SK-N-SH (cell line): ENCODE data around the gene CDKN1A. TPM values are rescaled to one million over a fixed set of nuclear protein-coding genes. Genes with fewer than 3 reads are reported as not detected.

ENCODE experiments used
- CTCF ChIA-PET: fragments of 300-600, 350-600 bp; formaldehyde crosslinking; extraction: SDS; loops from one replicate; lab custom pipeline; 2021; lab: Yijun Ruan, JAX
- POLR2A ChIA-PET: fragments of 350-600 bp; sonication (Branson Sonifier 250); formaldehyde crosslinking; extraction: SDS; loops from one replicate; lab custom pipeline; 2020; ENCODE audit warnings: antibody characterized with exemption, inconsistent platforms; lab: Yijun Ruan, JAX
- DNase-seq: peaks from one replicate; pipeline ENCODE4 v3.0.0; 2012
- H2AFZ ChIP-seq: fragments of 200-600 bp; sonication (generic); 2 replicates; pipeline ENCODE4 v1.8.1; 2016; ENCODE audit warnings: antibody characterized with exemption, mild to moderate bottlenecking, low read depth
- H3F3A ChIP-seq: fragments of 200-600 bp; sonication (generic); replicated peaks from 2 replicates; pipeline ENCODE3; 2016; ENCODE audit warnings: antibody characterized with exemption, mild to moderate bottlenecking; ENCODE audit not compliant: insufficient read depth
- H3K27ac ChIP-seq, 2 experiments: fragments of 200-500 bp in 1 of 2; fragments of 200-600 bp in 1 of 2; sonication (Bioruptor generic) in 1 of 2; sonication (generic), shearing (Covaris generic) in 1 of 2; 2 replicates each; pipeline versions ENCODE4 v1.5.1 to v1.6.1; 2014 to 2016; ENCODE audit warnings: low read depth in 2 of 2, inconsistent platforms in 1 of 2, low read length in 1 of 2, mild to moderate bottlenecking in 1 of 2, mixed read lengths in 1 of 2
- H3K27me3 ChIP-seq: fragments of 200-600 bp; sonication (generic), shearing (Covaris generic); 2 replicates; pipeline ENCODE4 v1.6.1; 2016; ENCODE audit warnings: mixed run types; ENCODE audit not compliant: insufficient read depth
- H3K36me3 ChIP-seq, 2 experiments: fragments of 200-500 bp in 1 of 2; fragments of 200-600 bp in 1 of 2; sonication (Bioruptor generic) in 1 of 2; sonication (generic) in 1 of 2; replicated peaks in 1 of 2; 2 replicates each; pipeline versions ENCODE3 to v1.5.1; 2014 to 2016; ENCODE audit warnings: low read length in 1 of 2, mild to moderate bottlenecking in 1 of 2; ENCODE audit not compliant: insufficient read depth in 2 of 2, control insufficient read depth in 1 of 2
- H3K4me1 ChIP-seq, 2 experiments: fragments of 200-500 bp in 1 of 2; fragments of 200-600 bp in 1 of 2; sonication (Bioruptor generic) in 1 of 2; sonication (generic), shearing (Covaris generic) in 1 of 2; 2 replicates each; pipeline versions ENCODE4 v1.5.1 to v1.6.1; 2014 to 2016; ENCODE audit warnings: low read depth in 1 of 2, low read length in 1 of 2, mixed run types in 1 of 2; ENCODE audit not compliant: insufficient read depth in 2 of 2, control insufficient read depth in 1 of 2
- H3K4me2 ChIP-seq: fragments of 200-600 bp; sonication (generic), shearing (Covaris generic); 2 replicates; pipeline ENCODE4 v1.6.1; 2017; ENCODE audit warnings: mixed run types
- H3K4me3 ChIP-seq, 2 experiments: fragments of 200-500 bp in 1 of 2; fragments of 200-600 bp in 1 of 2; sonication (Bioruptor generic) in 1 of 2; sonication (generic), shearing (Covaris generic) in 1 of 2; 2 replicates each; pipeline versions ENCODE4 v1.5.1 to v1.8.1; 2014 to 2016; ENCODE audit warnings: low read depth in 2 of 2, inconsistent platforms in 1 of 2, low read length in 1 of 2, mild to moderate bottlenecking in 1 of 2, mixed read lengths in 1 of 2, moderate library complexity in 1 of 2
- H3K79me2 ChIP-seq: fragments of 200-600 bp; sonication (generic); 2 replicates; pipeline ENCODE4 v1.8.1; 2017; ENCODE audit warnings: mild to moderate bottlenecking; ENCODE audit not compliant: insufficient read depth
- H3K9ac ChIP-seq: fragments of 200-600 bp; sonication (generic); 2 replicates; pipeline ENCODE4 v1.6.1; 2017; ENCODE audit warnings: mixed run types
- H3K9me2 ChIP-seq: fragments of 200-600 bp; sonication (generic); 2 replicates; pipeline ENCODE4 v1.6.1; 2017; ENCODE audit warnings: mixed run types
- H3K9me3 ChIP-seq: fragments of 200-600 bp; sonication (generic); 2 replicates; pipeline ENCODE4 v1.6.1; 2017; ENCODE audit warnings: mixed run types, mild to moderate bottlenecking, moderate library complexity
- H4K20me1 ChIP-seq: fragments of 200-600 bp; sonication (generic); 2 replicates; pipeline ENCODE4 v1.6.1; 2017; ENCODE audit warnings: mild to moderate bottlenecking, mixed run types; ENCODE audit not compliant: insufficient read depth
- CHD2 ChIP-seq: fragments of 150-350 bp; IDR thresholded peaks from 2 replicates; pipeline ENCODE4 v1.6.1; 2018; ENCODE audit warnings: low read length; ENCODE audit not compliant: partially characterized antibody
- ELF1 ChIP-seq: IDR thresholded peaks from 2 replicates; pipeline ENCODE4 v1.4.0; 2012
- EP300 ChIP-seq, 2 experiments: IDR thresholded peaks; 2 replicates each; pipeline versions ENCODE4 v1.4.0 to v1.6.1; 2012; ENCODE audit warnings: borderline replicate concordance in 1 of 2, low read depth in 1 of 2, low read length in 1 of 2
- EZH2phosphoT487 ChIP-seq: fragments of 200-600 bp; sonication (generic); IDR thresholded peaks from 2 replicates; pipeline ENCODE4 v1.6.1; 2017; ENCODE audit warnings: low read depth, mixed run types, mild to moderate bottlenecking, antibody characterized with exemption, moderate library complexity, borderline replicate concordance
- MAX ChIP-seq: IDR thresholded peaks from 2 replicates; pipeline ENCODE4 v1.4.0; 2012; ENCODE audit warnings: low read depth
- MXI1 ChIP-seq: IDR thresholded peaks from 2 replicates; pipeline ENCODE4 v1.6.1; 2012; ENCODE audit warnings: mild to moderate bottlenecking, low read depth, low read length, improper control_type of control experiment
- PBX3 ChIP-seq: IDR thresholded peaks from 2 replicates; pipeline ENCODE4; 2012
- POLR2AphosphoS5 ChIP-seq: IDR thresholded peaks from 2 replicates; pipeline ENCODE4 v1.6.1; 2012; ENCODE audit warnings: low read depth, low read length
- RAD21 ChIP-seq: IDR thresholded peaks from 2 replicates; pipeline ENCODE4 v1.6.1; 2012; ENCODE audit warnings: mild to moderate bottlenecking, low read length
- RXRA ChIP-seq: IDR thresholded peaks from 2 replicates; pipeline ENCODE4 v1.4.0; 2012; ENCODE audit warnings: low read depth, mild to moderate bottlenecking, borderline replicate concordance
- TAF1 ChIP-seq: IDR thresholded peaks from 2 replicates; pipeline ENCODE4 v1.6.1; 2012; ENCODE audit warnings: low read depth, mild to moderate bottlenecking, low read length, moderate library complexity, borderline replicate concordance
- TCF12 ChIP-seq: IDR thresholded peaks from 2 replicates; pipeline ENCODE4 v1.4.0; 2012
- ZBTB33 ChIP-seq: IDR thresholded peaks from 2 replicates; pipeline ENCODE4 v1.4.0; 2012; ENCODE audit warnings: low read depth, borderline replicate concordance
- WGBS: methylation state at CpG from one replicate; pipeline ENCODE4 v1.1.6; 2017; ENCODE audit warnings: low lambda C conversion rate; 5-methylcytosine and 5-hydroxymethylcytosine counted together
- polyA plus RNA-seq, 3 experiments: library from polyadenylated mRNA; depleted of rRNA; stranded (reverse); fragments of >200 nt; gene quantifications; 2 replicates each; pipeline ENCODE4 v1.2.3, GENCODE V29; 2012
- TF ChIP-seq, protein P1 (sequence below): IDR thresholded peaks from 2 replicates; pipeline ENCODE4 v1.4.0; 2012; ENCODE audit warnings: low read depth, borderline replicate concordance

The CDKN1A gene
- polyA plus RNA-seq, 1 of the 3 experiments (the other 2 are of a cell fraction) = 747 TPM

DNA sequence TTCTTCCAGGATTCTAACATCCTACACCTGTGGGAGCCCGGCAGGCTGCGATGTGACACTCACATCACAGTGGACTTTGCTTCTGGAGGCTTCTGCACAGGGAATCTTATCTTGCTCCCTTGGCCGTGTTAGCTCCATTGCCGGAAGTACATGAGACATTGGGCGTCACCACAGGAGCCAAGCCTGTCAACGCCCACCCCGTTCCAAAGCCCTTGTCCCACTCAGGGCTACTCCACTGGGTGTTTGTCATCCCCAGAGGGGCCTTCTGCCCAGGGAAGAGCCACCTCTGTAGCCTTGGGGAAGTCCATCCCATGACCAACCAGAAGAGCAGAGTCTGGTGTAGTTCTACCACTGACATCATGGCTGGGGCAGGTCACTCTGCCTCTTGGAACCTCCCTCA, 20.8 kb downstream of the CDKN1A start:
- 70% methylated on average over 4 of the region's 7 CpGs for WGBS
- Histone ChIP-seq H4K20me1 (no peaks in the 10 kb centered on the region), H3K9me2 (no peaks in the 10 kb centered on the region), H3K79me2 (no peaks in the 10 kb centered on the region), H3F3A (no peaks in the 10 kb centered on the region), H2AFZ (no peak overlapping the region), H3K9ac (no peak overlapping the region), H3K9me3 (no peaks in the 10 kb centered on the region), H3K4me3 (no peak overlapping the region), H3K4me1 (no peaks in the 10 kb centered on the region; a peak in 1 of 4 replicates), H3K27ac (no peak overlapping the region), H3K4me2 (no peak overlapping the region), H3K27me3 (no peaks in the 10 kb centered on the region), H3K36me3 (no peaks in the 10 kb centered on the region)
- CTCF ChIA-PET = interaction anchor here (0.5 kb wide), 1 partner anchor 60 kb away, joined by 3 read pairs; no protein-coding TSS in a partner anchor
- TF ChIP-seq CHD2 = no peak
- TF ChIP-seq MAX = no peak
- TF ChIP-seq PBX3 = no peak
- no peak for TF ChIP-seq TCF12
- no peak for TF ChIP-seq TAF1
- no peak for TF ChIP-seq RAD21
- TF ChIP-seq, protein P1, sequence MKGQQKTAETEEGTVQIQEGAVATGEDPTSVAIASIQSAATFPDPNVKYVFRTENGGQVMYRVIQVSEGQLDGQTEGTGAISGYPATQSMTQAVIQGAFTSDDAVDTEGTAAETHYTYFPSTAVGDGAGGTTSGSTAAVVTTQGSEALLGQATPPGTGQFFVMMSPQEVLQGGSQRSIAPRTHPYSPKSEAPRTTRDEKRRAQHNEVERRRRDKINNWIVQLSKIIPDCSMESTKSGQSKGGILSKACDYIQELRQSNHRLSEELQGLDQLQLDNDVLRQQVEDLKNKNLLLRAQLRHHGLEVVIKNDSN = no peak
- TF ChIP-seq ZBTB33 = no peak
- no peak for TF ChIP-seq EZH2phosphoT487
- TF ChIP-seq RXRA = no peak
- POLR2A ChIA-PET = no interaction called here
- no peak for DNase-seq

DNA sequence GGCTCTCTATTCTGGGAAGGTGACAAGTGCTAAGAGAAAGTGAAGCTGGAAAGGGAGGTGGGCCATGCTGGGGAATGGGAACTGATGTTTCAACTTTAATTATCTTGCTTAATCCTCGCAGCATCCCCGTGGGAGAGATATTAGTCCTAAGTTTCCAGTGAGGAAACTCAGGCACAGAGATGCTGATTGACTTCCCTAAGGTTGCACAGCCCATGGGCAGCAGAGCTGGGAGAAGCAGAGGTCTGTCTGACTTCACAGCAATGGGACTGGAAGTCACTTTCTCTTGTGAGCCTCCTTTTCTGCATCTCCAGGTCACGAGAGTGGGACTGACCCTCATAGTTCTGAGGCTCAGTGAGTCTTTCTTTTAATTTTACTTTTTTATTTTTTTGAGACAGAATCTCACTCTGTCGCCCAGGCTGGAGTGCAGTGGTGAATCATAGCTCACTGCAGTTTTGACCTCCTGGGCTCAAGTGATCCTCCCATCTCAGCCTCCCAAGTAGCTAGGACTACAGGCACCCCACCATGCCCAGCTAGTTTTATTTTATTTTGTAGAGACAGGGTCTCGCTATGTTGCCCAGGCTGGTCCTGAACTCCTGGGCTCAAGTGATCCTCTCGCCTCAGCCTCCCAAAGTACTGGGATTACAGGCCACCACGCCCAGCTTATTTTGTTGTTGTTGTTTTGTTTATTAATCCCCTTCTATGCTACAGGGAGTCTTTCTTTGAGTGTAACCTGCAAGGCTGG, 21.7 kb downstream of the CDKN1A start:
- no peak overlapping the region for H3K4me2 ChIP-seq
- no peaks in the 10 kb centered on the region for H3K27me3 ChIP-seq
- H3K9ac ChIP-seq = no peak overlapping the region
- H3K4me1 ChIP-seq = no peaks in the 10 kb centered on the region; a peak in 1 of 4 replicates
- DNase-seq = no peak
- no peak overlapping the region for H3K4me3 ChIP-seq
- TF ChIP-seq TCF12 = no peak
- no peak for TF ChIP-seq POLR2AphosphoS5
- no peak for TF ChIP-seq ELF1
- no peak for TF ChIP-seq RAD21
- TF ChIP-seq EP300 (IDR thresholded peaks at IDR 0.05; ENCODE audit: borderline replicate concordance in 1 of 2, low read depth in 1 of 2, low read length in 1 of 2) = no peak
- no peak for TF ChIP-seq CHD2
- TF ChIP-seq MXI1 = no peak
- no peak for TF ChIP-seq ZBTB33
- TF ChIP-seq, all 33 proteins: peak for 0
- H3K9me3 ChIP-seq = no peaks in the 10 kb centered on the region
- no peak overlapping the region for H3K27ac ChIP-seq
- ChIA-PET CTCF (interaction anchor here (1.7 kb wide), 1 partner anchor 17 kb away, joined by 5 read pairs; no protein-coding TSS in a partner anchor), POLR2A (no interaction called here)
- H2AFZ ChIP-seq = no peak overlapping the region
- WGBS = 72% methylated on average over 7 of the region's 7 CpGs
- H3K36me3 ChIP-seq = no peaks in the 10 kb centered on the region
- H3K79me2 ChIP-seq = no peaks in the 10 kb centered on the region
- no peaks in the 10 kb centered on the region for H4K20me1 ChIP-seq
- no peaks in the 10 kb centered on the region for H3F3A ChIP-seq
- no peaks in the 10 kb centered on the region for H3K9me2 ChIP-seq
